Right lobe of liver (tissue), 4 donors: ENCODE data around the gene GPR158.

Source experiments
- POLR2A ChIP-seq: fragments of 450-650 bp; IDR thresholded peaks from one replicate; pipeline ENCODE4 v1.6.1; 2017; ENCODE audit warnings: antibody characterized with exemption, mild to moderate bottlenecking
- TF ChIP-seq, protein P1 (sequence below), 4 donors: fragments of 200-600 bp in 3 of 4; fragments of 450-650 bp in 1 of 4; IDR thresholded peaks; one replicate each; pipeline versions ENCODE4 v1.5.1 to v1.8.0; 2016 to 2022; ENCODE audit warnings: antibody characterized with exemption in 4 of 4, mild to moderate bottlenecking in 2 of 4
- donor health status: DM: no; HTN: no; CAD: no.
- donor health status: DM: no; HTN: no; CAD: no.
- donor health status: DM: no; HTN: yes; CAD: no.

DNA sequence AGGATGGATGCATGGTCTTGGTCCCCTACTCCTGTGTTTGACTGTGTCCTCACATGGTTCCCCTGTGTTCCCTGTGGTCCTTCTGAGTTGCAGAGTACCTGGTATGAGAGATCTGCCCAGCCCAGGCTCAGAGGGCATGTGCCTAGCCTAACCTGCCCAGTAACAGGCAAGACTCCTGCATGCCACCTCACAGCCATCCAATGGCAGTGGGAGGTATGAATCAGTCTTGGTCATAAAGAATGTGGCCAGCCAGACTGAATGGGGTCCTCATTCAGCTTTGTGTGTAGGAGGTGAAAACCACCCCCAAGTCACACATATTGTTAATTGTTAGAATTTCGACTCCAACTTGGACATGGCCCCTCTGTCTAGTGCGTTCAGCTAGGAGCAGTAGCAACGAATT is 17.2 kb upstream of the GPR158 start:
- no peak for TF ChIP-seq POLR2A
- TF ChIP-seq, protein P1, sequence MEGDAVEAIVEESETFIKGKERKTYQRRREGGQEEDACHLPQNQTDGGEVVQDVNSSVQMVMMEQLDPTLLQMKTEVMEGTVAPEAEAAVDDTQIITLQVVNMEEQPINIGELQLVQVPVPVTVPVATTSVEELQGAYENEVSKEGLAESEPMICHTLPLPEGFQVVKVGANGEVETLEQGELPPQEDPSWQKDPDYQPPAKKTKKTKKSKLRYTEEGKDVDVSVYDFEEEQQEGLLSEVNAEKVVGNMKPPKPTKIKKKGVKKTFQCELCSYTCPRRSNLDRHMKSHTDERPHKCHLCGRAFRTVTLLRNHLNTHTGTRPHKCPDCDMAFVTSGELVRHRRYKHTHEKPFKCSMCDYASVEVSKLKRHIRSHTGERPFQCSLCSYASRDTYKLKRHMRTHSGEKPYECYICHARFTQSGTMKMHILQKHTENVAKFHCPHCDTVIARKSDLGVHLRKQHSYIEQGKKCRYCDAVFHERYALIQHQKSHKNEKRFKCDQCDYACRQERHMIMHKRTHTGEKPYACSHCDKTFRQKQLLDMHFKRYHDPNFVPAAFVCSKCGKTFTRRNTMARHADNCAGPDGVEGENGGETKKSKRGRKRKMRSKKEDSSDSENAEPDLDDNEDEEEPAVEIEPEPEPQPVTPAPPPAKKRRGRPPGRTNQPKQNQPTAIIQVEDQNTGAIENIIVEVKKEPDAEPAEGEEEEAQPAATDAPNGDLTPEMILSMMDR (IDR thresholded peaks at IDR 0.05): no peak
